ENCODE measurements around the gene CAMK2G. TPM values are rescaled to one million over a fixed set of nuclear protein-coding genes. Genes with fewer than 3 reads are reported as not detected.
A peak's percentile ranks its signal among the peaks of the same experiment; 100 is the strongest.

Gene CAMK2G
- total RNA-seq, 1 experiment from 2014 or later: 24.0 TPM

DNA sequence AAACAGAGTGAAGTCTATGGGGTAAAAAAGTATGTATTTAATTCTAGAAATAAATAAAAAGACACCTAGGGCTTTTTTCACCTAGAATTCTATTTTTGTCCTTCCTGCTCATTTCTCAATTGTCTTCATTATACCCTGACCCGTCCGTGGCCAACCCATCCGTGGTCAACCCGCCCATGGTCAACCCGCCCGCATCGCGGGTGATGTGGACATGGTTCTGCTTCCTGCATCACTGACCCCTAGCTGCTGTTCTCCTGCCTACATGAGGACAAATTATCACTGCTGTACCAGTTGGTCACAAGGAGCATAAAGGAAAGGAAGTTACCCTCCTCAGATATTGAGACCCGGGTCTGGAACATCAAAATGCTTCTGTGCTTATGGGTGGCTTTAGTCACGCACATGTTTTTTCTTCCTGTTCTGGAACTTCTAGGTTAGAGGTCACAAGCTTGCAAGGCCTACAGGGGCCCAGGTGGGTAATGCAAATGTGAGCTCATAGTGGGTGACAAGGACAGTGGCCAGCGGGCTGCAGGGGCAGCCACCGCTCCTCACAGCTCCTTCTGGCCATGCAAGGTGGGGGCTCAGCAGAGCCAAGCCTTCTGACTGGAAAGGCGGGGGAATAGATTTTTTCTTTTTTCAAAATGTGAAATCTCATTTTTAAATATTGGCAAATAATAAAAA is 15.5 kb downstream of the CAMK2G start:
- H3K36me3 ChIP-seq: peaks cover 36% of the 10 kb centered on the region

DNA sequence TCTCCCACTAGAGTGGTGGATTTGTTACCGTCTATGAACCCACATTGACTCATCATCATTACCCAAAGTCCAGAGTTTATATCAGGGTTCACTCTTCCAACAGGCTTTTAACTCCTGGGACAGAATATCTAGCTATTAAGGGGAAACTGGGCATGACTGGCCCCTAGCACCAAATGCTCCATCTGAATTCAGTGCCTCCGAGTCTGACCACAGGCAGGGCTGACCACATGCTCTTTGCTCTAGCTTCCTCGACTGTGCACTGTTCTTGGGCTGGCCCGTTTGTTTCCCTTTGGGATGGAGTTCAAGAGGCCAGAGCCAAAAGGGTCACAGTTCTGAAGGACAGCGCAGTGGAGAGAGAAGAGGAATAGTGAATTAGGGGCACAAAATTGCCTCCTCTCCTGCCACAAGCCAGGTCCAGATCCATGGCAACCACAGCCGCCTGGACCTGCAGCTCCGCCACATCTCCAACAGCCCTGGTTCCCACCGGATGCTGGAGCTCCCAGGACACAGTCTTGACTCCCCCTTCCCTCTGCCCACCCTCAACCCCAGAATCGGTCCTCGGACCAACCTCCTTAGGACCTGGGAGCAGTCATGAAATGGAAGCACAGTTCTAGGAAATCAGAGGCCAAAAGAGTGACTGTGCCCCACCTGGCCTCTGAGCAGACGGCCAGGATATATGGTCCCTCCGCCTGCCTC is 16.2 kb downstream of the CAMK2G start:
- peaks cover 42% of the 10 kb centered on the region for H3K36me3 ChIP-seq
- no peak overlapping the region for H3K4me3 ChIP-seq
- no peak for DNase-seq
- H3K27me3 ChIP-seq: no peaks in the 10 kb centered on the region
- H3K9me3 ChIP-seq: no peaks in the 10 kb centered on the region

More for the DNA sequence above, 15.5 kb downstream of the CAMK2G start:
- no peaks in the 10 kb centered on the region for H3K9me3 ChIP-seq
- DNase-seq: no peak
- no peaks in the 10 kb centered on the region for H3K27me3 ChIP-seq
- no peak overlapping the region for H3K4me3 ChIP-seq

DNA sequence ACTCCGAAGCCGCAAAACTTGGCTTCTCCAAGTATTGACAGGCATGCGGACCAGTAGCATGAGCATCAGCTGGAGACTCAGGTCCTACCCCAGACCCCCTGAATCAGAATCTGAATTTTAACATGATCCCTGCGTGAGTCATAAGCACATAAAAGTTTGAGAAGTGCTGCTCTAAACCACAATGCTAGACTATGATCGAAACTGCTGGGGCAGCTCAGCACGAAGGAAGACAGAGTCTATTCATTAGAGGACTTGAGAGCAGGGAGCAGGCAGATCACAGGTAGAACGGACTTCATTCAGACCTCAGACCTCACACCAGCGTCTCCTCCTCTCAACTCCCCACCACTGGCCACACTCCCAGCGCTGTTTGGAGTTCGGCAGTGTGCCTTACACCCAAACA is 16.9 kb downstream of the CAMK2G start:
- peaks cover 45% of the 10 kb centered on the region for H3K36me3 ChIP-seq
- no peak overlapping the region for H3K4me3 ChIP-seq
- DNase-seq: no peak

DNA sequence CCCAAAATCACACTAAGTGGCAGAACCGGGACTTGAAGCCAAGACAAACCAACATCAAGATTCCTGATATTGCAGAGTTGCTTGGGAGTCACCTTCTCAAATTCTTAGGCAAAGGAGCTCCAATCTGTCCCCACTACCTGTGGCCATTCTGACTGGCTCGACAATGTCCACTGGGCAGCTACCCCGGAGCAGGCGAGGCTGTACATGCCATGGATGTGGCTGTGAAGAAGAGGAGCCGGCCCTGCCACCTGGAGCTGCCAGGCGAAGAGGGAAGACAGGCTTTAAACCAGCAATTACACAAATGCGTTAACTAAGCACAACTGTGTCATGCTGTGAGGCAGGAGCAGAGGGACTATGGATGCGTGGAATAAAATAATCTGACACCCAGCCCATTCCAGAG is 18.1 kb downstream of the CAMK2G start:
- Histone ChIP-seq H3K27me3 (no peaks in the 10 kb centered on the region), H3K9me3 (no peaks in the 10 kb centered on the region), H3K36me3 (peaks cover 52% of the 10 kb centered on the region), H3K4me3 (no peak overlapping the region)
- DNase-seq: no peak

More for the DNA sequence above, 16.9 kb downstream of the CAMK2G start:
- H3K27me3 ChIP-seq: no peaks in the 10 kb centered on the region
- no peaks in the 10 kb centered on the region for H3K9me3 ChIP-seq

DNA sequence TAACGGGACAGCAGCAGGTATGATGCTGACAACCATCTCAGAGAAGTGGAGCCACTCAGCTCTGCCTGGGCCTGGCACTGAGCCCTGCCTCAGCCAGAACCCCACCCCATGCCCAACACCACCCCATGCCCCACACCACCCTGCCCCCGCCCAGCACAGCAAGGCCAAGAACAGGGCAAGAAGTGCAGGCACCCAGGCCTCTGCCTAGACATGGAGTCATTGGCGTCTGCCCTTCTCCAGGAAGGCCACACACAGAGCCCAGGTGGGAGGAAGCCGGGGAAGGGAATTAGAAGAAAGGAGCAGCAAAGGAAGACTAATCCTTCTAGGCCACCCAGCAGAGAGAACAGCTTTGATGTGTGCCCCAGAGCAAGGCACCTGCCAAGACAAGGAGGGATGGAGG is 18.9 kb downstream of the CAMK2G start:
- no peak for DNase-seq
- H3K36me3 ChIP-seq: peaks cover 44% of the 10 kb centered on the region
- no peaks in the 10 kb centered on the region for H3K27me3 ChIP-seq
- H3K4me3 ChIP-seq: no peak overlapping the region
- H3K9me3 ChIP-seq: no peaks in the 10 kb centered on the region

DNA sequence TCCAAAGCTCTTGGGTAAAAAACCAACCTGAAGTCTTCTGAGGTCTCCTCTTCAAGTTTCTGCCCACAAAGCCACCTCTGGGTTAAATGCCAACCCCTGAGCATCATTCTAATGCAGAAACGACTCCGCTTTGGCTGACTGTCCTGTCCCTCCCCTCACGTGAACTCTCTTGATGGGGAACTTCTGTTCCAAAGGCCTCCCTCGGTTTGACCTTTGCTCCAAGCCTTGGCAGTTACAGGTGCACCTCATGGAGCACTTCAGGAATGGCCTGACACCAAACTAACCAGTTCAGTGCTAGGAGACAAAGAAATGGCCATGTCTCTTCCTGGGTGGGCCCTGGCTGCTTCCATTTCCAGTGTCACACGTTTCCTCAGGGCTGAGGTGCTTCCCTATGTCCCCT is 20.0 kb downstream of the CAMK2G start:
- peaks cover 38% of the 10 kb centered on the region for H3K36me3 ChIP-seq
- H3K27me3 ChIP-seq: no peaks in the 10 kb centered on the region
- DNase-seq: no peak
- no peaks in the 10 kb centered on the region for H3K9me3 ChIP-seq
- H3K4me3 ChIP-seq: no peak overlapping the region

DNA sequence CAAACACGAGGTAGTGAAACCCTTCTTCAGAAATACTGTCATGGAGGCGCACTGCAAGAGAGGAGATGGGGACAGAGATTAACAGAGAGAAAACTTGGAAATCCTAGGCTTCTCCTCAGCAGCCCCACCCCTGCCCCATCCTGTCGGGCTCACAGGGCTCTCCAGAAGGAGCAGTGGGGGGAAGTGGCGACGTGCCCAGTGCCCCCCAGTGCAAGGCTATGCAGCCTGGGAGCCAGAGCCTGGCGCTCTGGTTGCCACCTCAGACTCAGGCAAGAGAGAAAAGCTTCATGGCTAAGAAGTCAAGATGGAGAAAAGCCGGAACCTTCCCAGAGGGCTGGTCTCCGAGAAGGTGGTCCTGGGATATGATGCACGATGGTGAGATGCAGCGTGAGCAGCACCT is 21.2 kb downstream of the CAMK2G start:
- DNase-seq: no peak
- peaks cover 45% of the 10 kb centered on the region for H3K36me3 ChIP-seq
- H3K4me3 ChIP-seq: no peak overlapping the region
- no peaks in the 10 kb centered on the region for H3K9me3 ChIP-seq
- no peaks in the 10 kb centered on the region for H3K27me3 ChIP-seq

DNA sequence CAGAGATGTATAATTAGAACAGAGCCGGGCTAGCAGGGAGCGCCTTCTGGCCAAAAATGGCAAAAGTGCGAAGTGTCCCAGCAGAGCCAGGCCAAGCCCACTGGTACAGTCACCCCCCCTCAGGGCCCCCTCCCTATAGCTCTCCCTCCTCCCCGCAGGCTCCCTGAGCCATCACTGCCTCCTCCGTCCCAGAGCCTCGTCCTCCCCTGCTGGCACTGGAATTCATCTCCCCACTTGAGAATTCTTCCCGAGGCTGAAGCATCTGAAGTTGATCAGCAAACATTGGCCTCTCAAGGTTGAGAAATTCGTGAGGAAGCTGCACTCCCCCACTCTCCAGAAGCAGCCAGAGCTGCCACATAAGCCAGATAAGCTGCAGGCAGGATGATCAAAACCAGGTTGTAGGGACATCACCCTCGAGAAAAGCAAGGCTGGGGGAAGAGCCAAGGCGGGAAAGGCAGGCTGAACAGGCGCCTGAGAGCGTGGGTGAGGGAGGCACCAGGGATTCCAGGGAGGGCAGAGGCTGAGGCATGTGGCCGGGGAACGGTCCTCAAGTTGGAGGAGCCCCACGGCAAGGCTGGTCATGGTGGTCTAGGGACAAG is 23.4 kb downstream of the CAMK2G start:
- DNase-seq: no peak
- peaks cover 62% of the 10 kb centered on the region for H3K36me3 ChIP-seq
- no peaks in the 10 kb centered on the region for H3K27me3 ChIP-seq
- H3K4me3 ChIP-seq: no peak overlapping the region
- no peaks in the 10 kb centered on the region for H3K9me3 ChIP-seq

DNA sequence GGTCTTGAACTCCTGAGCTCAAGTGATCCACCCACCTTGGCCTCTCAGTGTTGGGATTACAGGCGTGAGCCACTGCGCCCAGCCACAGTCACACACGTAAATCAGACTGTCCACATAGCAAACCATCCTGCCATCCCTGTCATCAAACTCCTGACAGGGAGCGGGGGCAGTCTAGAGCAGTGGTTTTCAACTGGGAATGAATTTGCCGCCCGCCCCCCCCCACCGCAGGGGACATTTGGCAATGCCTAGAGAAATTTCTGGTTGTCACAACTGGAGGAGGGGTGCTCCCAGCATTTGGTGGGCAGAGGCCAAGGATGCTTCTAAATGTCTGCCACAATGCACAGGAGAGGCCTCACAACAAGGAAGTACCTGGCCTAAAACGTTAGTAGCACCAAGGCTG is 24.1 kb downstream of the CAMK2G start:
- peaks cover 62% of the 10 kb centered on the region for H3K36me3 ChIP-seq

DNA sequence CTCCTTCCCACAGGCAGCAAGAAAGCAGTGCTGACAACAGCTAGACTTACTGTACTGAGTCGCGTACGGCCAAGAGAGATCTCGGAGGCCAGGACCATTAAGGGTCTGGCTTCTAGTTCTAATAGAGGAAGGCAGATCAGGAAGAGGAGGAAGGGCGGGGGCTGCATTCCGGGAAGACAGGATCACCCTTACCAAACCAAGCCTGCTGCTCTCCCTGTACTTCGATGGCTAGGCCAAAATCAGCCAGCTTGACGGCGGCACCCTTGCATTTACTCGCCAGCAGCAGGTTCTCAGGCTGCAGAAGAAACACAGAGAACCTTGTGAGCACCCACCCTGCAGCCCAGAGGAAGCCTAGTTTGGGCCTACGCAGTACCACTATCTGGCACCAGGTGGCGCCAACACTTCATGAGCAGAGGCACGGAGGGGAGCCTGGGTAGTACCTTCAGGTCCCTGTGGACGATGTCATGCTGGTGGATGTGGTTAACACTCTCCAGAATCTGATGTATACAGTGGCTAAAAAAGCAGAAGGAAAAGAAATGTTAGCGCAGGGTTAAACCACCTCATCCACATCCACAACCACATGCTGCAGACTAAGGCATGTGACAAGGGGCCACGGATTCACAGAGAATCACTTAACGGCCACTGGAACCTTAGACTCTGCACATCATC is 25.4 kb downstream of the CAMK2G start:
- peaks cover 56% of the 10 kb centered on the region for H3K36me3 ChIP-seq
- H3K27me3 ChIP-seq: no peaks in the 10 kb centered on the region
- peak; percentile 62 for DNase-seq

More for the DNA sequence above, 24.1 kb downstream of the CAMK2G start:
- Histone ChIP-seq H3K27me3 (no peaks in the 10 kb centered on the region), H3K4me3 (no peak overlapping the region), H3K9me3 (no peaks in the 10 kb centered on the region)
- DNase-seq: no peak

DNA sequence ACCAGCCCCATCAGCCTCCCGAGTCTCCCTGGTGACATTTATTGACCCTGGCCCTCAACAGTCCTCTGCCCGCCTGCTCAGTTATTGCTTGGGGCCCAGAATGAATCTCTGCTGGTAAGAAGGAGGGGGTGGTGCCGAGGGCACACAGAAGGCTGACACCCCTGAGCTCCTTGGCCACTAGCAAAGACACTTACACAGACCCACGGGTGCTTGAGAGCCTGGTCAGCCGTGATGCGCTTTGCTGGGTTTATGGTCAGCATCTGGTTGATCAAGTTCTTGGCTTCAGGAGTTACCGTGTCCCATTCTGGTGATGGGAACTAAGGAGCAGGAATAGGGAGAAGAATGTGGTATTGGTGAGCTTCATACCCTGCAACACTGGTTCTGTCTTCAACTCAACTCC is 27.3 kb downstream of the CAMK2G start:
- no peaks in the 10 kb centered on the region for H3K9me3 ChIP-seq
- H3K36me3 ChIP-seq: peaks cover 42% of the 10 kb centered on the region
- H3K4me3 ChIP-seq: no peak overlapping the region
- DNase-seq: no peak
- H3K27me3 ChIP-seq: no peaks in the 10 kb centered on the region

More for the DNA sequence above, 25.4 kb downstream of the CAMK2G start:
- Histone ChIP-seq H3K4me3 (no peak overlapping the region), H3K9me3 (no peaks in the 10 kb centered on the region)

DNA sequence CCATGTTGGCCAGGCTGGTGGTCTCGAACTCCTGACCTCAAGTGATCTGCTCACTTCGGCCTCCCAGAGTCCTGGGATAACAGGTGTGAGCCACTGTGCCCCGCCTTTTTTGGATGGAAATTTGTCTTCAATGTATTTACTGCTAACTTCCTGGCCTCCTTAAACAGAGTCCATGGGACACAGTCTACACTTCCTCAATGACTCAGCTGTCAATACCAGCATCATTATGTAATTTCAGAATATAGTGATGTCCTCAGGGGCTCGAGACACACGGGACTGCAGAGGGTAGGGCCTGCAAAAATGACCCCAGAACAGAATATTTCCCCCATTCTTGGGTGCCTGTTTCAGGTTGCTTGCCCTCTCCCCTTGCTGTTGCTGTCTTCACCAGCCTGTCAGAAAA is 31.1 kb downstream of the CAMK2G start:
- Histone ChIP-seq H3K9me3 (no peaks in the 10 kb centered on the region), H3K36me3 (peaks cover 40% of the 10 kb centered on the region), H3K27me3 (no peaks in the 10 kb centered on the region), H3K4me3 (no peak overlapping the region)
- DNase-seq: no peak

DNA sequence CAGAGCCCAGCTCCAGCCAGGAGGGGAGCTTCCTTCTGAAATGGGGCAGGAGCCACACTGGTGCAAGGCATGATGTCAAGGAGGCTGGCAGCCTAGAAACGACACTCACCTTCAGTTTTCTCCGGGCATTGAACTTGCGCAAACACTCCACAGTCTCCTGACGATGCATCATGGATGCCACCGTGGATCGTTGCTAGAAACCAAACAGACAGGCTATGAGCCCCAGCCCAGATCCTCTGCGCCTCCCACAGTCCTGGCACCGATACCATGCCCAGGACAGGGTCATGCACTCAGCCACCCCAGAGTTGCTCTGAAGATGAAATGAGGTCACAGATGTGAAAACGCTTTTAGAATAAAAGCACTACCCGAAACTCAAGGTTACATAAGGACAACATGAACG is 32.0 kb downstream of the CAMK2G start:
- Histone ChIP-seq H3K9me3 (no peaks in the 10 kb centered on the region), H3K27me3 (no peaks in the 10 kb centered on the region), H3K36me3 (peaks cover 38% of the 10 kb centered on the region), H3K4me3 (no peak overlapping the region)
- DNase-seq: no peak

DNA sequence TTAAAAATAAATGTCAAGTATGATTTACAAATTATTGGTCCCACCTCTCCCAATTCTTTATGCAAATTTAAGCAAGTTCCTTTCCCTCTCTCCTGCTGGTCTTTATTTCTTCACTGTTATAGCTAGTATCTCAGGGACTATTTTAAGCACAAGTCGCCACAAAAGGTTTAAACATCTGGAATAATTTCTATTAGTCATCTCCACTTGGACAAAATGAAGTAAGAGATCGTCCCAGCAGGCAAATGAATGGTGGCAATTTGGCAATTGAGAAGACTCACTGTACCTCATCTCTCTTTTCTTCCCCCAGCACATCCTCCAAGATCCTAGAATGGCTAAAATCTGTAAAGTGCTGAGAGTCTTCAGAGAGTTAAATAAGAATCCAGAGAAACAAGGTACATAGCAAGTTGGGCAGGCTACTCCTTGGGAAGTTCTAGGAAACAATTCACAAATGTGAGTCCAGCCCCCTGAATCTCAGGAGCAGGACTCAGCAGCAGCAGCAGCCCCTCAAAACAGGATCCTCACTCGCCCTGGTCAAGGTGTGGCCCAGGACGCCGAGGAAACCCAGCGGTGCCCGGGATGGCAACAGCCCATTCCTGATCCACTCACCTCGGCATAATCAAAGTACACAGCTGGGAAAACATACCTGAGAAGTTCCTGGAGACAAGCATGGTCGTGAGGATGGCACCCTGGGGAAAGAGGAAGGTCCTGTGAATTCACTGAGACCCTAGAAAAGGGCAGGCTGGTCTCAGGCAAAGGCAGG is 32.6 kb downstream of the CAMK2G start:
- Histone ChIP-seq H3K9me3 (no peaks in the 10 kb centered on the region), H3K27me3 (no peaks in the 10 kb centered on the region), H3K4me3 (no peak overlapping the region), H3K36me3 (peaks cover 37% of the 10 kb centered on the region)
- DNase-seq: no peak

DNA sequence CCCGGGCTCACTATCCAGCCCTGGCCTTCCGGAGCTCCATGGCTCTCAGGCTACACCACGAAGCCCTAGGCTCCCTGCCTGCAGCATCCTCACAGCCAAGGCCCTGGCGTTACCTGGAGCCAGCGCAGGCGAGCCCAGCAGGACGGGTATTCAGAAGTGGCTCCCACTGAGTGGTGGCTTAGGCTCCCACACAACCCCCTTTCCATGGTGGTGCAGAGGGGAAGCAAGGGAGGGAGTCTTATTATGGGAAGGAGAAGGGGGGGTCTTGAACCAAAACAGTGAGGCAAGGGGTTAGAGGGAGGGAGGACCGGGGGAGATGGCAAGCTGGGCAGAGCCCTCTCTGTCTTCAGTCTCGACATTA is 33.3 kb downstream of the CAMK2G start:
- DNase-seq: no peak
- peaks cover 37% of the 10 kb centered on the region for H3K36me3 ChIP-seq
- H3K9me3 ChIP-seq: no peaks in the 10 kb centered on the region
- no peaks in the 10 kb centered on the region for H3K27me3 ChIP-seq
- no peak overlapping the region for H3K4me3 ChIP-seq

DNA sequence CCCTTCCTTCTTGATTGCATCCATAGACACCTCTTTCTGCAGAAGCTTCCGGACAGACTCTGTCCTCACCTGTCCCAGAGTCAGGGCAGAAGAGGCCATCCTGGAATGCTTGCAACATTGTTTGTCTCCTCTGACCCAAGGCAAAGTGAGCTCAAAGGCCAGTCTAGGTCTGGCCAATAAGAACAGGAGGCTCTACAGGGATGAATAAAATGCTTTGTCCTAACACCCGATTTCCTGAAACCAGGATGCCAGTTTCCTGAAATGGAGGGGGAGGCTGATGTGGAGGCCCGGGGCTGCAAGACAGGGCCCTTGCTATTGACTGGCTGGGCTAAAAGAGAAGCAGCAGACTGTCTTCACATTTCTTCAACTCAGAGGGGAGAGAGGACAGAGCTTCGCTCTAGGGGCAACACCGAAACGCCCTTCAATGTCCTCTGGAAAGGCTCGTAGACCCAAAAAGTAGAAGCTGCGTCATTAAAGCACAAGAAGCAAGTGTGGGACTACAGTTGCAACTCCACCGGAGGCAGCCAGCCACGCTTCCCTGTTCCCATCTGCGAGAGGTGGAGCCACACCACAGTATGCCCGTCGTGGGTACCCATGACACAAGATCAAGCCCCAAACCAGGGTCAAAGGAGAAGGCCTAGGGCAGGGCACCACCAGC is 33.8 kb downstream of the CAMK2G start:
- no peaks in the 10 kb centered on the region for H3K9me3 ChIP-seq
- DNase-seq: no peak
- H3K4me3 ChIP-seq: no peak overlapping the region
- H3K36me3 ChIP-seq: peaks cover 39% of the 10 kb centered on the region
- no peaks in the 10 kb centered on the region for H3K27me3 ChIP-seq
